ENCODE data around the gene DNM3.

GRCh38 chr1:172308142-172308541, 466.8 kb downstream of the DNM3 start:
- TF ChIP-seq CTCF (IDR thresholded peaks at IDR 0.05) (no peak), POLR2A (IDR thresholded peaks at IDR 0.05) (no peak)

All from lower leg skin (tissue), 3 donors.